Left forelimb (tissue), 1 donor: ENCODE measurements around the gene HTR1D.
"Not testable (repeated sequence)": the region's sequence is repeated elsewhere in the genome, so short reads cannot be mapped to it uniquely, and the experiment has no call there.

ENCODE experiments used
- DNase-seq: peaks from one replicate; pipeline ENCODE4 v3.0.0-alpha.2; 2018; ENCODE audit warnings: low spot score

The HTR1D gene

GRCh38 chr1:23217421-23218115 lies at the start of gene HTR1D:
Gene HTR1D (minus strand): TSS chr1:23217502. CDS start chr1:23194219, 23,283 bp downstream.
- no peak for DNase-seq

- no peak for DNase-seq
Observed at GRCh38 chr1:23263380-23263887, 46.1 kb upstream of the HTR1D start.

GRCh38 chr1:23258082-23258481 lies 40.8 kb upstream of the HTR1D start:
- DNase-seq, result not testable (repeated sequence)

GRCh38 chr1:23257371-23257770 lies 40.1 kb upstream of the HTR1D start:
- not testable (repeated sequence) for DNase-seq

- no peak for DNase-seq
Observed at GRCh38 chr1:23254584-23254983, 37.3 kb upstream of the HTR1D start.

GRCh38 chr1:23251812-23252211 lies 34.5 kb upstream of the HTR1D start:
- DNase-seq, result no peak

- no peak for DNase-seq
Observed at GRCh38 chr1:23249787-23250454, 32.6 kb upstream of the HTR1D start.

- no peak for DNase-seq
Observed at GRCh38 chr1:23247276-23247675, 30.0 kb upstream of the HTR1D start.

- no peak for DNase-seq
Observed at GRCh38 chr1:23246274-23246673, 29.0 kb upstream of the HTR1D start.

- DNase-seq, result no peak
Observed at GRCh38 chr1:23244256-23244761, 27.0 kb upstream of the HTR1D start.

- DNase-seq, result no peak
Observed at GRCh38 chr1:23242414-23242813, 25.1 kb upstream of the HTR1D start.

GRCh38 chr1:23239638-23240295 lies 22.5 kb upstream of the HTR1D start:
- no peak for DNase-seq

GRCh38 chr1:23238565-23238964 lies 21.3 kb upstream of the HTR1D start:
- no peak for DNase-seq

- no peak for DNase-seq
Observed at GRCh38 chr1:23237508-23237907, 20.2 kb upstream of the HTR1D start.

GRCh38 chr1:23227806-23228205 lies 10.5 kb upstream of the HTR1D start:
- DNase-seq, result no peak

- DNase-seq, result no peak
Observed at GRCh38 chr1:23224739-23225648, 7.7 kb upstream of the HTR1D start.

GRCh38 chr1:23223963-23224362 lies 6.7 kb upstream of the HTR1D start:
- DNase-seq, result not testable (repeated sequence)

GRCh38 chr1:23223490-23223951 lies 6.2 kb upstream of the HTR1D start:
- DNase-seq, result not testable (repeated sequence)

GRCh38 chr1:23222742-23223141 lies 5.4 kb upstream of the HTR1D start:
- DNase-seq, result no peak

GRCh38 chr1:23222331-23222730 lies 5.0 kb upstream of the HTR1D start:
- no peak for DNase-seq

- no peak for DNase-seq
Observed at GRCh38 chr1:23221107-23221506, 3.8 kb upstream of the HTR1D start.
